HEK293 (cell line): ENCODE measurements around the gene PKNOX2.

Experiments
- FEZF1 ChIP-seq: fragments of 450-650 bp; formaldehyde crosslinking; IDR thresholded peaks from 2 replicates; pipeline ENCODE4 v1.5.1; 2016; ENCODE audit warnings: missing biosample characterization, missing genetic modification characterization
- GLI4 ChIP-seq: fragments of 450-650 bp; formaldehyde crosslinking; IDR thresholded peaks from 2 replicates; pipeline ENCODE4 v1.5.1; 2016; ENCODE audit warnings: missing biosample characterization, missing genetic modification characterization
- HOXC10 ChIP-seq: sonication (generic); formaldehyde crosslinking; IDR thresholded peaks from 2 replicates; pipeline ENCODE4 v1.8.1; 2023; ENCODE audit warnings: mild to moderate bottlenecking, missing genetic modification reagents
- KLF10 ChIP-seq: fragments of 450-650 bp; IDR thresholded peaks from 2 replicates; pipeline ENCODE4 v1.5.1; 2018; ENCODE audit warnings: missing biosample characterization, mild to moderate bottlenecking, missing genetic modification characterization
- KLF16 ChIP-seq: fragments of 450-650 bp; formaldehyde crosslinking; IDR thresholded peaks from 2 replicates; pipeline ENCODE4 v1.5.1; 2017; ENCODE audit warnings: missing biosample characterization, missing genetic modification characterization
- MEIS1 ChIP-seq: sonication (generic); formaldehyde crosslinking; IDR thresholded peaks from 2 replicates; pipeline ENCODE4 v1.8.1; 2022; ENCODE audit warnings: missing genetic modification reagents, mild to moderate bottlenecking, borderline replicate concordance
- OSR2 ChIP-seq: fragments of 450-650 bp; formaldehyde crosslinking; IDR thresholded peaks from 2 replicates; pipeline ENCODE4 v1.5.1; 2016; ENCODE audit warnings: missing biosample characterization, missing genetic modification characterization
- PRDM6 ChIP-seq: fragments of 450-650 bp; formaldehyde crosslinking; IDR thresholded peaks from 2 replicates; pipeline ENCODE4 v1.5.1; 2017; ENCODE audit warnings: missing biosample characterization, missing genetic modification characterization
- ZBTB20 ChIP-seq: fragments of 450-650 bp; formaldehyde crosslinking; IDR thresholded peaks from 2 replicates; pipeline ENCODE4 v1.5.1; 2016; ENCODE audit warnings: missing biosample characterization, missing genetic modification characterization
- ZEB2 ChIP-seq: fragments of 450-650 bp; formaldehyde crosslinking; IDR thresholded peaks from 2 replicates; pipeline ENCODE4 v1.5.1; 2016; ENCODE audit warnings: missing biosample characterization, missing genetic modification characterization
- ZNF146 ChIP-seq: fragments of 450-650 bp; formaldehyde crosslinking; IDR thresholded peaks from 2 replicates; pipeline ENCODE4 v1.5.1; 2016; ENCODE audit warnings: missing biosample characterization, missing genetic modification characterization
- ZNF16 ChIP-seq: fragments of 450-650 bp; formaldehyde crosslinking; IDR thresholded peaks from 2 replicates; pipeline ENCODE4 v1.5.1; 2016; ENCODE audit warnings: low read depth, missing biosample characterization, missing genetic modification characterization
- ZNF19 ChIP-seq: fragments of 450-650 bp; formaldehyde crosslinking; IDR thresholded peaks from 2 replicates; pipeline ENCODE4; 2016; ENCODE audit warnings: missing biosample characterization, missing genetic modification characterization, low read depth
- ZNF211 ChIP-seq: fragments of 450-650 bp; formaldehyde crosslinking; IDR thresholded peaks from 2 replicates; pipeline ENCODE4 v1.5.1; 2016; ENCODE audit warnings: low read depth, missing biosample characterization, missing genetic modification characterization
- ZNF23 ChIP-seq: fragments of 450-650 bp; formaldehyde crosslinking; IDR thresholded peaks from 2 replicates; pipeline ENCODE4 v1.5.1; 2016; ENCODE audit warnings: missing biosample characterization, missing genetic modification characterization, borderline replicate concordance
- ZNF24 ChIP-seq: fragments of 450-650 bp; formaldehyde crosslinking; IDR thresholded peaks from 2 replicates; pipeline ENCODE4 v1.5.1; 2016; ENCODE audit warnings: missing biosample characterization, missing genetic modification characterization
- ZNF37A ChIP-seq: fragments of 450-650 bp; IDR thresholded peaks from 2 replicates; pipeline ENCODE4 v1.5.1; 2018; ENCODE audit warnings: missing biosample characterization, missing genetic modification characterization
- ZNF404 ChIP-seq: fragments of 450-650 bp; formaldehyde crosslinking; IDR thresholded peaks from 2 replicates; pipeline ENCODE4 v1.5.1; 2017; ENCODE audit warnings: missing biosample characterization, missing genetic modification characterization
- ZNF548 ChIP-seq: fragments of 450-650 bp; formaldehyde crosslinking; IDR thresholded peaks from 2 replicates; pipeline ENCODE4 v1.5.1; 2016; ENCODE audit warnings: missing biosample characterization, missing genetic modification characterization
- ZNF621 ChIP-seq: fragments of 450-650 bp; formaldehyde crosslinking; IDR thresholded peaks from 2 replicates; pipeline ENCODE4 v1.5.1; 2017; ENCODE audit warnings: missing biosample characterization, missing genetic modification characterization
- ZNF658 ChIP-seq: fragments of 450-650 bp; formaldehyde crosslinking; IDR thresholded peaks from 2 replicates; pipeline ENCODE4; 2016; ENCODE audit warnings: missing biosample characterization, missing genetic modification characterization
- ZNF664 ChIP-seq: fragments of 450-650 bp; formaldehyde crosslinking; IDR thresholded peaks from 2 replicates; pipeline ENCODE4 v1.5.1; 2016; ENCODE audit warnings: missing biosample characterization, missing genetic modification characterization
- ZNF843 ChIP-seq: fragments of 450-650 bp; formaldehyde crosslinking; IDR thresholded peaks from 2 replicates; pipeline ENCODE4 v1.5.1; 2016; ENCODE audit warnings: missing biosample characterization, missing genetic modification characterization
- ZSCAN23 ChIP-seq: fragments of 450-650 bp; formaldehyde crosslinking; IDR thresholded peaks from 2 replicates; pipeline ENCODE4 v1.5.1; 2016; ENCODE audit warnings: missing biosample characterization, missing genetic modification characterization
- TF ChIP-seq, protein P1 (sequence below): fragments of 450-650 bp; formaldehyde crosslinking; conservative IDR thresholded peaks from 2 replicates; pipeline ENCODE4 v1.5.1; 2016; ENCODE audit warnings: low read depth, missing biosample characterization, missing genetic modification characterization
- TF ChIP-seq, protein P2 (sequence below): fragments of 450-650 bp; formaldehyde crosslinking; IDR thresholded peaks from 2 replicates; pipeline ENCODE4 v1.5.1; 2017; ENCODE audit warnings: missing biosample characterization, missing genetic modification characterization
- TF ChIP-seq, protein P3 (sequence below): fragments of 450-650 bp; formaldehyde crosslinking; IDR thresholded peaks from 2 replicates; pipeline ENCODE4 v1.5.1; 2017; ENCODE audit warnings: missing biosample characterization, missing genetic modification characterization
- TF ChIP-seq, protein P4 (sequence below): fragments of 450-650 bp; formaldehyde crosslinking; IDR thresholded peaks from 2 replicates; pipeline ENCODE4 v1.5.1; 2016; ENCODE audit warnings: missing biosample characterization, missing genetic modification characterization, low read depth
- TF ChIP-seq, protein P5 (sequence below): fragments of 450-650 bp; formaldehyde crosslinking; IDR thresholded peaks from 2 replicates; pipeline ENCODE4 v1.5.1; 2017; ENCODE audit warnings: missing biosample characterization, mild to moderate bottlenecking, missing genetic modification characterization, moderate library complexity

The PKNOX2 gene

DNA sequence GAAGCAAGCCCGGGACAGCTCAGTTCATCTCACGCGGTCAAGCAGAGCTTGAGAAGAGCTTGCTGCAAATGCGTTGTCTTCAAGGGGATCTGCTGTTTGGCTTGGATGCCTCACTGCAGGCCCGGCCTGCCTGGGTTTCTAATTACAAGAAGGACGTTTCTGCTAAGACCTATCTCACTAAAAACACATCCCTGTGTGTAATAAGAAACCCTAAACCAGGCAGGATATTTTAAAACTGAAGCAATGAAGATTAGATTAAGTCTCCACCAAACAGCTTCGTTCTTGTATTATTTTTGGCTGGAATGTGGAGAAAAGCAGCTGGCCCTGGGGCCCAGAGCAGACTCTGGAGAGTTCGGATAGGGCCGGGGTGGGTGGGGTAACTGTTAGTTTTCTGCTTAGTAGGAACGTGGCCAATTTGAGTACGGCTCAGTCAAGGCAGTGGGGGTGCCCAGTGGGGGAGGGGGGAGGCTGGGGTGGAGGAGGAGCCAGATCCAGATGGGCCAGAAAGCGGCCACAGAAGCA is 6.0 kb downstream of the PKNOX2 start (continued):
- TF ChIP-seq, protein P1, sequence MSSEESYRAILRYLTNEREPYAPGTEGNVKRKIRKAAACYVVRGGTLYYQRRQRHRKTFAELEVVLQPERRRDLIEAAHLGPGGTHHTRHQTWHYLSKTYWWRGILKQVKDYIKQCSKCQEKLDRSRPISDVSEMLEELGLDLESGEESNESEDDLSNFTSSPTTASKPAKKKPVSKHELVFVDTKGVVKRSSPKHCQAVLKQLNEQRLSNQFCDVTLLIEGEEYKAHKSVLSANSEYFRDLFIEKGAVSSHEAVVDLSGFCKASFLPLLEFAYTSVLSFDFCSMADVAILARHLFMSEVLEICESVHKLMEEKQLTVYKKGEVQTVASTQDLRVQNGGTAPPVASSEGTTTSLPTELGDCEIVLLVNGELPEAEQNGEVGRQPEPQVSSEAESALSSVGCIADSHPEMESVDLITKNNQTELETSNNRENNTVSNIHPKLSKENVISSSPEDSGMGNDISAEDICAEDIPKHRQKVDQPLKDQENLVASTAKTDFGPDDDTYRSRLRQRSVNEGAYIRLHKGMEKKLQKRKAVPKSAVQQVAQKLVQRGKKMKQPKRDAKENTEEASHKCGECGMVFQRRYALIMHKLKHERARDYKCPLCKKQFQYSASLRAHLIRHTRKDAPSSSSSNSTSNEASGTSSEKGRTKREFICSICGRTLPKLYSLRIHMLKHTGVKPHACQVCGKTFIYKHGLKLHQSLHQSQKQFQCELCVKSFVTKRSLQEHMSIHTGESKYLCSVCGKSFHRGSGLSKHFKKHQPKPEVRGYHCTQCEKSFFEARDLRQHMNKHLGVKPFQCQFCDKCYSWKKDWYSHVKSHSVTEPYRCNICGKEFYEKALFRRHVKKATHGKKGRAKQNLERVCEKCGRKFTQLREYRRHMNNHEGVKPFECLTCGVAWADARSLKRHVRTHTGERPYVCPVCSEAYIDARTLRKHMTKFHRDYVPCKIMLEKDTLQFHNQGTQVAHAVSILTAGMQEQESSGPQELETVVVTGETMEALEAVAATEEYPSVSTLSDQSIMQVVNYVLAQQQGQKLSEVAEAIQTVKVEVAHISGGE (tag by site-specific recombination), result no peak
- TF ChIP-seq ZSCAN23 (tag by site-specific recombination), result no peak
- no peak; the same call in 1 of the 2 replicates for TF ChIP-seq ZBTB20 (tag by site-specific recombination)
- TF ChIP-seq ZNF548 (tag by site-specific recombination), result no peak
- no peak for TF ChIP-seq ZNF16 (tag by site-specific recombination)
- no peak for TF ChIP-seq ZNF621 (tag by site-specific recombination)
- TF ChIP-seq KLF10 (tag by site-specific recombination), result 0 out of 2 replicates have a peak, but pooled peaks have one; percentile 50
- TF ChIP-seq FEZF1, result peak; percentile 65
- peak; percentile 97 for TF ChIP-seq PRDM6 (tag by site-specific recombination)
- TF ChIP-seq, protein P2, sequence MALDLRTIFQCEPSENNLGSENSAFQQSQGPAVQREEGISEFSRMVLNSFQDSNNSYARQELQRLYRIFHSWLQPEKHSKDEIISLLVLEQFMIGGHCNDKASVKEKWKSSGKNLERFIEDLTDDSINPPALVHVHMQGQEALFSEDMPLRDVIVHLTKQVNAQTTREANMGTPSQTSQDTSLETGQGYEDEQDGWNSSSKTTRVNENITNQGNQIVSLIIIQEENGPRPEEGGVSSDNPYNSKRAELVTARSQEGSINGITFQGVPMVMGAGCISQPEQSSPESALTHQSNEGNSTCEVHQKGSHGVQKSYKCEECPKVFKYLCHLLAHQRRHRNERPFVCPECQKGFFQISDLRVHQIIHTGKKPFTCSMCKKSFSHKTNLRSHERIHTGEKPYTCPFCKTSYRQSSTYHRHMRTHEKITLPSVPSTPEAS (tag by site-specific recombination), result no peak
- peak; percentile 98 for TF ChIP-seq ZNF664 (tag by site-specific recombination)
- peak; percentile 77; the same call in 1 of the 2 replicates for TF ChIP-seq ZNF843 (tag by site-specific recombination)
- no peak for TF ChIP-seq MEIS1
- no peak for TF ChIP-seq GLI4 (tag by site-specific recombination)
- no peak for TF ChIP-seq ZNF211 (tag by site-specific recombination)
- no peak for TF ChIP-seq ZNF23
- peak; percentile 66 for TF ChIP-seq ZEB2 (tag by site-specific recombination)
- TF ChIP-seq, protein P3, sequence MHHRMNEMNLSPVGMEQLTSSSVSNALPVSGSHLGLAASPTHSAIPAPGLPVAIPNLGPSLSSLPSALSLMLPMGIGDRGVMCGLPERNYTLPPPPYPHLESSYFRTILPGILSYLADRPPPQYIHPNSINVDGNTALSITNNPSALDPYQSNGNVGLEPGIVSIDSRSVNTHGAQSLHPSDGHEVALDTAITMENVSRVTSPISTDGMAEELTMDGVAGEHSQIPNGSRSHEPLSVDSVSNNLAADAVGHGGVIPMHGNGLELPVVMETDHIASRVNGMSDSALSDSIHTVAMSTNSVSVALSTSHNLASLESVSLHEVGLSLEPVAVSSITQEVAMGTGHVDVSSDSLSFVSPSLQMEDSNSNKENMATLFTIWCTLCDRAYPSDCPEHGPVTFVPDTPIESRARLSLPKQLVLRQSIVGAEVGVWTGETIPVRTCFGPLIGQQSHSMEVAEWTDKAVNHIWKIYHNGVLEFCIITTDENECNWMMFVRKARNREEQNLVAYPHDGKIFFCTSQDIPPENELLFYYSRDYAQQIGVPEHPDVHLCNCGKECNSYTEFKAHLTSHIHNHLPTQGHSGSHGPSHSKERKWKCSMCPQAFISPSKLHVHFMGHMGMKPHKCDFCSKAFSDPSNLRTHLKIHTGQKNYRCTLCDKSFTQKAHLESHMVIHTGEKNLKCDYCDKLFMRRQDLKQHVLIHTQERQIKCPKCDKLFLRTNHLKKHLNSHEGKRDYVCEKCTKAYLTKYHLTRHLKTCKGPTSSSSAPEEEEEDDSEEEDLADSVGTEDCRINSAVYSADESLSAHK (tag by site-specific recombination), result peak; percentile 84
- no peak for TF ChIP-seq HOXC10 (CRISPR knock-in tag)
- TF ChIP-seq ZNF146 (tag by site-specific recombination), result no peak
- no peak for TF ChIP-seq ZNF658 (tag by site-specific recombination)
- TF ChIP-seq ZNF19, result no peak
- no peak; the same call in 1 of the 2 replicates for TF ChIP-seq OSR2 (tag by site-specific recombination)
- TF ChIP-seq ZNF24 (tag by site-specific recombination), result no peak
- TF ChIP-seq, protein P4, sequence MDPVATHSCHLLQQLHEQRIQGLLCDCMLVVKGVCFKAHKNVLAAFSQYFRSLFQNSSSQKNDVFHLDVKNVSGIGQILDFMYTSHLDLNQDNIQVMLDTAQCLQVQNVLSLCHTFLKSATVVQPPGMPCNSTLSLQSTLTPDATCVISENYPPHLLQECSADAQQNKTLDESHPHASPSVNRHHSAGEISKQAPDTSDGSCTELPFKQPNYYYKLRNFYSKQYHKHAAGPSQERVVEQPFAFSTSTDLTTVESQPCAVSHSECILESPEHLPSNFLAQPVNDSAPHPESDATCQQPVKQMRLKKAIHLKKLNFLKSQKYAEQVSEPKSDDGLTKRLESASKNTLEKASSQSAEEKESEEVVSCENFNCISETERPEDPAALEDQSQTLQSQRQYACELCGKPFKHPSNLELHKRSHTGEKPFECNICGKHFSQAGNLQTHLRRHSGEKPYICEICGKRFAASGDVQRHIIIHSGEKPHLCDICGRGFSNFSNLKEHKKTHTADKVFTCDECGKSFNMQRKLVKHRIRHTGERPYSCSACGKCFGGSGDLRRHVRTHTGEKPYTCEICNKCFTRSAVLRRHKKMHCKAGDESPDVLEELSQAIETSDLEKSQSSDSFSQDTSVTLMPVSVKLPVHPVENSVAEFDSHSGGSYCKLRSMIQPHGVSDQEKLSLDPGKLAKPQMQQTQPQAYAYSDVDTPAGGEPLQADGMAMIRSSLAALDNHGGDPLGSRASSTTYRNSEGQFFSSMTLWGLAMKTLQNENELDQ, result no peak
- TF ChIP-seq, protein P5, sequence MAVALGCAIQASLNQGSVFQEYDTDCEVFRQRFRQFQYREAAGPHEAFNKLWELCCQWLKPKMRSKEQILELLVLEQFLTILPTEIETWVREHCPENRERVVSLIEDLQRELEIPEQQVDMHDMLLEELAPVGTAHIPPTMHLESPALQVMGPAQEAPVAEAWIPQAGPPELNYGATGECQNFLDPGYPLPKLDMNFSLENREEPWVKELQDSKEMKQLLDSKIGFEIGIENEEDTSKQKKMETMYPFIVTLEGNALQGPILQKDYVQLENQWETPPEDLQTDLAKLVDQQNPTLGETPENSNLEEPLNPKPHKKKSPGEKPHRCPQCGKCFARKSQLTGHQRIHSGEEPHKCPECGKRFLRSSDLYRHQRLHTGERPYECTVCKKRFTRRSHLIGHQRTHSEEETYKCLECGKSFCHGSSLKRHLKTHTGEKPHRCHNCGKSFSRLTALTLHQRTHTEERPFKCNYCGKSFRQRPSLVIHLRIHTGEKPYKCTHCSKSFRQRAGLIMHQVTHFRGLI (tag by site-specific recombination), result no peak
- no peak for TF ChIP-seq ZNF37A (tag by site-specific recombination)
- no peak for TF ChIP-seq KLF16 (tag by site-specific recombination)
- TF ChIP-seq ZNF404 (tag by site-specific recombination), result no peak
